NCI-H524 (cell line): ENCODE data around the gene SLC1A7.
"Not testable (repeated sequence)": the region's sequence is repeated elsewhere in the genome, so short reads cannot be mapped to it uniquely, and the experiment has no call there.

Experiments
- DNase-seq, 2 experiments: peaks; one replicate each; lab custom pipeline; 2025; lab: John Stamatoyannopoulos, UW

The SLC1A7 gene

GRCh38 chr1:53142226-53142853 is at the start of gene SLC1A7:
TSS of gene SLC1A7 (minus strand) at chr1:53142638. CDS start at chr1:53142449, 189 bp downstream.
- DNase-seq, result peak; percentile 65 to 90

DNA sequence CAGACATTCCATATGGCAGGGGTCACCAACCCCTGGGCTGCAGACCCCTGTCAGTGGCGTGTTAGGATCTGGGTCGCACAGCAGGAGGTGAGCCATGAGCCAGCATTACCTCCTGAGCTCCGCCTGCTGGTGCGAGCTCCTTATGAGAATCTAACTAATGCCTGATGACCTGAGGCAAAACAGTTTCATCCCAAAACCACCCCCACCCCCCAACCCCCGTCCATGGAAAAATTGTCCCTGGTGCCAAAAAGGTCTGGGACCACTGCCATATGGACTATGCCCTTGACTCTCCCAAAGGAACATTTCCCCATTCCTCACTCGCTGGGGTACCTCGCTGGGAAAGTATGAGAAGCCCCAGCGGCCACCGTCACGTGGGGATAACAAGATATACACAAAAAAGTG is 47.8 kb upstream of the SLC1A7 start:
- DNase-seq, result no peak

GRCh38 chr1:53189061-53189460 is 46.6 kb upstream of the SLC1A7 start:
- DNase-seq, result no peak

DNA sequence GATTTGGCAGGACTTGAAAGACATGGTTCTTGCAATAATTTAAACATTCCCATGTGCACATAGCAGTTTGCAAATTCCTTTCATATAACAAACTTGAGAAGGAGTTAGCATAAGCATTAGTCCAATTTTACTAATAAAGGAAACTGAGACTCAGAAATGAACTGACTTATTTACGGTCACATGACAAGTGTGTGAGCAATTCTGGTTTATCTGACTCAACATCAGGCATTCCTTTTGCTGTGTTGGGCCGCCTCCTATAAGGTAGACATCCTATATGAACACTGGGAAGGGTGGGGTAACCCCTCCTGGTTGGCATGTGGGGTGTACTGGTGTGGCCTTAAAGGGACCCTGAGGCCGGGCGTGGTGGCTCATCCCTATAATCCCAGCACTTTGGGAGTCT is 45.7 kb upstream of the SLC1A7 start:
- no peak for DNase-seq

GRCh38 chr1:53187401-53187800 is 45.0 kb upstream of the SLC1A7 start:
- DNase-seq, result no peak

GRCh38 chr1:53186533-53186932 is 44.1 kb upstream of the SLC1A7 start:
- DNase-seq, result no peak

- DNase-seq, result not testable (repeated sequence)
These were observed 43.5 kb upstream of the SLC1A7 start for GRCh38 chr1:53185955-53186297.

DNA sequence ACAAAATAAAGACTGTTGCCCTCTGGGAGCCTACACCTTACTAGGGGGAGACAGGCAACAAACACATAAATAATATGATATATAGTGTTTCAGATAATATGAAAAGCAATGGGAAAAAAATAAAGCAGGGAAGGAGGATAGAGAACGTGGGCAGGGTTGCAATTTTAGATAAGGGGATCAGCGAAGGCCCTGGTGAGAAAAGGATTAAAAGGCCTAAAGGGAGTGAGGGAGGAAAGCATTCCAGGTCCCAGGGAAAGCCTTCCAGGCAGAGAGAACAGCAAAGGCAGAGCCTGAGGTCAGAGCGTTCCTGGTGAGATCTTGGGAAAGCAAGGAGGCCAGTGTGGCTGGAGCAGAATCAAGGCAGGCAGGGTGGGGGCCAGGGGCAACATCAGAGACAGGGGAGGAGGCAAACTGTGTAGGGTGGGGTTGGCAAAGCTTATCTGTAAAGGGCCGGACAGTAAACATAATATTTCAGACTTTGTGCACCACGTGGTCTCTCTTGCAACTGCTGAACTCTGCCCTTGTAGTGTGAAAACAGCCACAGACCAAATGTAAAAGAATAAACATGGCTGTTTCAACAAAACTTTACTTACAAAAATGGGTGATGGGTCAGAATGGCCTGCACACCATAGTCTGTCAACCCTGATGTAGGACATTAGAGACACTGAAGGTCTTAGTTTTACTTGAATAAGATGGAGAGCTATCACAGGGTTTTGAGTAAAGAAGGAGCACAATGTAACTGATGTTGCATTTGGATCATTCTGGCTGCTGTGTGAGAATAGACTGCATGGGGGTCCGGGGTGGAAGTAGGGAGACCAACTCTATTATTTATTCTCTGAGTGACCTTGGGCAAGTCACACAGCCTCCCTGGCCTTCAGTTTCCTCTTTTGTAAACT is 40.9 kb upstream of the SLC1A7 start:
- DNase-seq, result no peak

DNA sequence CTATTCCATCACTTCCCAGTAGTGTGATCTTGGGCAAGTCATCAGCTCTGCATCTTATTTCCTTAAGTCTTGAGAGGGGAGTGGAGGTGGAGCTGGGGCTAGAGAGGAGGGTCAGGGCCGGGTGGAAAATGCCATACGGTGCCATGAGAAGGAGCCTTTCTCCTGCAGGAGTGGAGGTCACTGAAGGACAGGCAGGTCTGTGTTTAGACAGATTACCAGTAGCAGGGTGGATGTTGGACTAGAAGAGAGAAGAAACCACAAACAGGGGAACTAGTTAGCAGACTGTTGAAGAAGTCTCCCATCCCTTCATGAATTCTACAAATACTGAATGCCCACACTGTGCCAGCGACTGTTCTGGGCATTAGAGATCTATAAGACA is 40.3 kb upstream of the SLC1A7 start:
- DNase-seq, result no peak

DNA sequence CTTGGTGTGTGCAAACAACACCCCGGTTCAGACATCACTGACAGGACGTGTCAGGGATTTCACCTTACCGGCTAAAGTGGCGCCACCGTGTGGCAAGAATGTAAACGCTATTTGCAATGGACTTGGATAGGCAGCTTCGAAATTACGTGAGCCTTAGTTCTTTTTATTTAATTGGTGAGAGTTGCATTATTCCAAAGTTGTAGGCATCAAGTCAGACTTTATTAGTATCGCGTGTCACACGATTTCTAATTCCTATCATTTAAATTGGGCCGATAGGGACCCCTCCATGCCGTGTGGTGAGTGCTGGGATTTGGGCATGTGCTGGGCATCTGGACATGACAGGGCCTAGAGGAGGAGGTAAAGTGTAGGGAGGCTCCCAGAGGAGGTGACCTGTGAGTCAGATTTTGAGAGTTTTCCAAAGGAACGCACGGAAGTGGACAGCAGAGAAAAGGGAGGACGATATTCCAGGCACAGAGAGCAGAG is 39.7 kb upstream of the SLC1A7 start:
- peak; percentile 68 to 77 for DNase-seq

DNA sequence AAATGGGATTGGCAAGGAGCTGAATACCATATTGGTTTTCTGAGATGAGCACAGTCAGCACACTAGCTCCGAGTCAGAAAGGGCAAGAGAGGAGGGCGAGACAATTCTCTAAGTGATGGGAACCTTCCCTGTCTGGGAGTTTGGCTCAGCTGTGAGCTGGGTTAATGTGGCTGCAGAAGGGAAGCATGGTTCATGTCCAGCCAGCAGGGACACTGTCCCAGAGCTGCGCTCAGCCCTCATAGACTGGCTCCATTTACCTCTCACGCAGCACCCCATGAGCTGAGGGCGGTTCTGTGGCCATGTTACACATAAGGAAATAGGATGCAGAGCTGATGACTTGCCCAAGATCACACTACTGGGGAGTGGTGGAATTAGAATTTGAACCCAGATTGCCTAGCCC is 38.5 kb upstream of the SLC1A7 start:
- no peak for DNase-seq

DNA sequence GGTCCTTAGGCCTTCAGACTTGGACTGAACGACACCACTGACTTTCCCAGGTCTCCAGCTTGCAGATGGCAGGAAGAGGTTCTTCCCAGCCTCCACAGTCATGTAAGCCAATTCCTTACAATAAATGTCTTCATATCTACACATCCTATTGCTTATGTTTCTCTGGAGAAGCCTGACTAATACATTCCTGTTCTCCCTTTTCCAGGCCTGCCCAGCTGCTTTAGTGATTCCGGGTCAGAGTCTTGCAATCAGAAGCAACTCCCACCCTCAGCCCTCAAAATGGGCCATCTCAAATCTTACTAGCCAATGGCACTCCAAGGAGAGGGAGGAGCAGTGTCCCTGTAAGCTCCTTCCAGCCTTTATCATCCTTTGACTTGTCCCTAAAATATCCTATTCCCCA is 37.8 kb upstream of the SLC1A7 start:
- no peak for DNase-seq

GRCh38 chr1:53176452-53177208 is 34.2 kb upstream of the SLC1A7 start:
- DNase-seq, result peak; percentile 47 to 73

- DNase-seq, result no peak
These were observed 32.8 kb upstream of the SLC1A7 start for GRCh38 chr1:53174971-53175913.

- peak; percentile 97 to 98 for DNase-seq
These were observed 30.1 kb upstream of the SLC1A7 start for GRCh38 chr1:53172426-53173128.

DNA sequence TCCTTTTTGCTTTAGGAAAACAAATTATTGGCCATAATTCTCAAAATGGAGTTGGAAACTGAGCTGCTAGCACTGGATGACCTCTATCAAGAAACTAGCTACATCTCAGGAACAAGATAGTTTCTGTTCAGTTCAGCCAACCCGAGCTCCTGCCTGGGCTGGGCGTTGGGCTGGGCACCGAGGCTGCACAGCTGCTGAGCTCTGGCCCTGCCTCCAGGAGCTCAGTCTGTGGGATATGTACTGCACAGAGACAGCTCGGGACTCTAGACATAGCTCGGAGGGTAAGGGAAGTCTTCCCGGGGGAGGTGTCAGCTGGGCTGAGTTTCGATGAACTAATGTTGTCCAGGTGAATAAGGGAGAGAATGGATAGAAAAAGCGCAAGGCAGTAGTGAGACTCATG is 24.5 kb upstream of the SLC1A7 start:
- DNase-seq, result no peak

DNA sequence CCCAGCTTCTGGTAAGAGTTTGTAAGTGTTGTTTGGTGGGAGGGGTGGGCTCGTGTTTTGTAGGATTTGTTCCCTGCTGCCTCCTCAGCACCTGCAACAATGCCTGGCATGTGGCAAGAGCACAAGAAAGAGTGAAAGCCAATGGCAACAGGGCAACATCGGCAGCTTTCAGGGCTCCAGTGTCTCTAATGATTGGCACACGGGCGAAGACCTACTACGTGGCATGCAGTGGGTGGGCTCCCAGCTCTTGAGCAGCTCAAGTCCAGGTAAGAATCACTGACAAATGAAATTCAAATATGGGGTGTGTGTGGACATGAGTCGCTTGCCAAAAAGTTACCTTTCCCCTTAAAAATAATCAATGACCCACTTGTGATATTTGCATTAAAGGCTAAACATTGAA is 23.9 kb upstream of the SLC1A7 start:
- DNase-seq, result no peak

DNA sequence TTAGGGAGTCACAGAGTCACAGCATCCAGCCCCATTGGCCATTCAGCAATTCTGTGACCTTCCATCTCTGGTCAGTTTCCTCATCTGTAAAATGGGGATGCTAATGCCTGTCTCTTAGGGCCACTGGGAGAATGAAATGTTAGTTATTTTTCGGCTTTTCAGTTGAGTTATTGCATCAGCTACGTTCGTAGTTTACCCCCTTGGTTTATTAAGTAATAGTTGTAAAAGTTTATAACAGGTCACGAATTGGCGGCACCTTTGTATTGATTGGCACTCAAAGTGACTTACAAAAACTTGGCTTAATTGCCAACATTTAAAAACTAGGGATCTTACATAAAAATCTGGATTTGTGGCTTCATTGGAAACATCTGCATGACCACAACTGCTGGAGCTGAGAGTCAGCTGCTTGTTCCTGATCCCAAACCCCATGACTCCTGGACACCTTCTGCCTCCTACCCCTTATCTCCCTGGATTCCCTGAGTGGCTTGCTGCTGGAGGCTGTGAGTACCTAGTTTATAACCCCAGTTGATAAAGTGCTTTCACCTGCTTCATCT is 23.0 kb upstream of the SLC1A7 start:
- DNase-seq, result no peak

DNA sequence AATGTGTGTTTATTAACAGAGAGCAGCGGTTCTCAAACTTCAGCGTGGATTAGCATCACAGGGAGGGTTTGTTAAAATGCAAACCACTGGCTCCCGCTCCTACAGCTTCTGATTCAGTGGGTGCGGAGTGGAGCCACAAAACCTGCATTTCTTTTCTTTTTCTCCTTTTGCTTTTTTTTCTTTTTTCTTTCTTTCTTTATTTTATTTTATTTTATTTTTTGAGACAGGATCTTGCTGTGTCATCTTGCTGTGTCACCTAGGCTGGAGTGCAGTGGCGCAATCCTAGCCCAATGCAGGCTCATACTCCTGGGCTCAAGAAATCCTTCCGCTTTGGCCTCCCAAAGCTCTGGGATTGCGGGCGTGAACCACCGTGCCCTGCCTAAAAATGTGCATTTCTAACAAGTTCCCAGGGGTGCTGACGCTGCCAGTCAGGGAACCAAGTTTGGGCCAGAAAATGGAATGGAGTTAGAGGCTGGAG is 20.9 kb upstream of the SLC1A7 start:
- no peak for DNase-seq

- DNase-seq, result no peak
These were observed 20.2 kb upstream of the SLC1A7 start for GRCh38 chr1:53162621-53163020.
